ENCODE measurements around the gene MRPL37.
"Not testable (repeated sequence)": the region's sequence is repeated elsewhere in the genome, so short reads cannot be mapped to it uniquely, and the experiment has no call there.

The MRPL37 gene

GRCh38 chr1:54199765-54200518 is at the start of gene MRPL37, which contains the start of gene CYB5RL:
Gene MRPL37, plus strand, starts transcription at chr1:54200167. Its CDS starts 77 bp downstream, at chr1:54200244.
Gene CYB5RL, minus strand, starts transcription at chr1:54200030. Its CDS starts 4,414 bp downstream, at chr1:54195616.
- FAIRE-seq = peak; percentile 95

DNA sequence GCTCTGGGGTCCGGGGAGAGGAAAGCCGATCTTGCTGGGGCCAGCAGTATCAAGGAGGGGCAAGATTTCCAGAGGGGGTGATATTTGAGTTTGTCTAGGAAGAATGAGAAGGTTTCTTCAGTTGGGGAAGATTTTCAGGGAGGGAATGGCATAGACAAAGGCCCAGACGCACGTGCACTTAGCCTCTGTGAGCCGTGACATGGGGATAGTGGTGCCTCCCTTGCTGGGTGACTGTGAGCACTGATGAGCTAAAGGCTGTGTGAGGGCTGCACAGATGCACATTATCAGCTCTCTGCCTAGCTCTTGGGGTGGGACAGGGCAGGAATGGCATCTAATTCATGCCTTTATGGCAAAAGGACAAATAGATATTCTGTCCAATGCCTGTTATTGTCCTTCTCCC is 49.0 kb upstream of the MRPL37 start:
- no peak for FAIRE-seq

DNA sequence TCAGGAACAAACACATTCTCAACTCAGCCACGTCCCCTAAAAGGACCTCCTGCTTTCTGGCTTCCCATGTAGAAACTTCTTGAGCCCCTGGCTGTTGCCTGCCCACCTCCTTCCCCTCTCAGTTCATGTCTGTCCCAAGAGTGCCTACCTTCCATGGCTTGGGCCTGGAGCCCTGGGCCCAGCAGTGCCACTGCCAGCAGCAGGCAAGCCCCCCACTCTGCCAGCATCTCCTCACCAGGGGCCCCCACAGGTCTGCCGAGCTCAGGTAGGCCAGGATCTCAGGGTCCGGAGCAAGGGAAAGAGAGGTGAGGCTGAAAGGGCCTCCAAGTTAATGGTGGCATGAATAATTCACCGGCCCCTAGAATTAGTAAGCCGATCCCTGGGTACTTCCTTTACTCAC is 47.3 kb upstream of the MRPL37 start, which contains the start of gene CDCP2:
CDCP2 (minus strand) TSS at position 305 of the 400 bp plus-strand sequence; CDS start at position 227, 78 bp downstream.
- FAIRE-seq = no peak

GRCh38 chr1:54153535-54154439 is 46.2 kb upstream of the MRPL37 start:
- no peak for FAIRE-seq

GRCh38 chr1:54156201-54156600 is 43.8 kb upstream of the MRPL37 start:
- FAIRE-seq = no peak

DNA sequence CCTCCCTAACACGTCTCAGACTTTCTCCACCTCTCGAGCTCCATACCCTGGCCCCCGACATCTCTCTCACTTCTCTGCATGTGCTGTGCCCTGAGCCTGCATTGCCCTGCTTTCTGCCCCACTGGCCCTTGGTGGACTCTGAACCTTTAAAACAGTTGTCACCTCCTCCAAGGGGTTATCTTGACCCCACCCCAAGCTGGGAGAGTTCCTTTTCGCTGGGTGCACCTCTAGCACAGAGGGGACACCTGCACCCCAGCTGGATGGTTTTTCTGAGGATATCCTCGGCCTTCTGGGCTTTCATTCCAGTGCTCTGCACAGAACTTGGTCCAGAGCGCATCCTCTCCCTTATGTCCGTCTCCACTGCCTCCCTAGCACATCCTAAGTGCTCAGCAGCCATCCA is 43.0 kb upstream of the MRPL37 start:
- no peak for FAIRE-seq

- no peak for FAIRE-seq
Observed at GRCh38 chr1:54157401-54157800, 42.6 kb upstream of the MRPL37 start.

DNA sequence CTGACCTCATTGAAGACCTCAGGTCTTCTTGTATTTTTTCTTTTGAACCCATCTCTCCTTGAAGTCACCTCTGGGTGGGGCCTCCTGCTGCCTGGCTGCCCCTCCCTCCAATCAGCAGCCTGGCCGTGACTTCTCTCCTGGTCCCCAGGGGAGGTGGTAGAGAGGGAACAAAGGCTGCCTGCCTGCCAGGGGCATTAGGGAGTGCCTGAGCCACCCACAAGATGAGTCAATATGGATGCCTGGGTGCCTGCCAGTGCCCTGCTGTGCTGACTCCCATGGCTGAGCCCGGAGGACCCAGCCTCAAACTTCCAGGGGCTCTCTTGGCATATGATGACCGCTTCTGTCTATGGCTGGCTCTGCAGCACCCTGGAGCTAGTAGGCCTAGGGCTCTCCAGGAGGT is 41.9 kb upstream of the MRPL37 start:
- no peak for FAIRE-seq

DNA sequence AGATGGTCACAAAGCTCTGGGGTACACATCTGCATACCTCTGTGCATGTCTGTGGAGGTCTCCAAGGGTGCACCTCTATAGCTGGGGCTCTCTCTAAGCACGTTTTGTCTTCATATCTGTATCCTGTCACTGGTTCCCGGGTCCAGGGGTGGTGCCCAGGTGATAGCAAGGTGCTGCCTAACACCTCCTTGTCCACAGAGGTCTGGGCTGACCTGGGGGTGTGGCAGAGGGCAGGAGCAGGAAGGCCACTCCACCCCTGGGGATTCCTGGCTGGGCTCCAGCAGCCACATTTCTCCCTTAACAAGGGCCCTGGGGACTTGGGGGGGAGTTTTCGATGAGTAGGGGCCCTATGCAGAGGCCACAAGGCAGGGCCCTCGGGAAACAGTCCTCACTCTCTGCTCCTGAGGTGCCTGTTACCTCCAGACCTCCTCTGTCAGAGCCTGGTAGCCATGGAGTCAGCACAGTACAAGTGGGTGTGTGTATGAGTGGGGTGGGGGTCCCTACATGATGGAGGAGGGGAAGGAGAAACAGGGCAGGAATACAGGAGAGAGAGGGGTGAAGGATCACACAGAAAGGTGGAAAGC is 40.1 kb upstream of the MRPL37 start:
- no peak for FAIRE-seq

DNA sequence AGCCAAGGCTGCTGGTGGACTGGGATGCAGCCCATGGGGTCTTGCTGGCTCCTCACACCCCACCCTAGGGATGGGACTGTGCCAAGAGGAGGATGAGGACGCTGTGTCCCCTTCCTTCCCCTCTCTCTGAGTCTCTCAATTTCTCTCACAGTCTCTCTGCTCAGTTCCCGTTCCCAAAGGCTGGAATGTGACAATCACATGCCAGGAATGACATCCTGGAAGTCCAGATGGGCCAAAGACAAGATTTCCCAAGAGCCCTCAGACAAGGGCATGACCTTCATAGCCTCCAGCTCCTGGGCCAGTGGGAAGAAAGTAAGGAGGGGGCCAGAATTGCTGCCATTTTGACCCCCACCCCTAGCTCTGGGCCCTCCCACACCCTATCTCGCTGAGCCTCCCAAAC is 39.6 kb upstream of the MRPL37 start:
- no peak for FAIRE-seq

GRCh38 chr1:54161495-54162168 is 38.3 kb upstream of the MRPL37 start:
- no peak for FAIRE-seq

DNA sequence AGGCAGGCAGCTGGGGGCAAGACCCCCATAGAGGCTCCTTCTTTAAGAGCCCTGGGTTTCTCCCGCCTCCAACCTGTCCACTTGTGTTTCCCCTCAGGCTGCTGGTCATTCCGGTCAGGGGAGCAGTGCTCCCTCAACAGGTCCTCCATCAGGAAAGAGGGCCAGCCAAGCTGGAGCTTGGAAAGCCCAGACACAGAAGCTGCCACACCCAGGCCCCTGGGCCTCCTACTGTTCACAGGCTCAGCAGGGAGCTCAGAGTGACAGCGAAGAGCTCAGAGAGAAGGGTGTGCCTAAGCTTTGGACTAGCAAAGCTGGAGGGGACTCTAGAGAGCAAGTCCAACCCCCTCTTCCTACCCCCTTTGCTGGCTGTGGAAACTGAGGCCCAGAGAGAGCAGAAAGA is 36.9 kb upstream of the MRPL37 start:
- no peak for FAIRE-seq

- FAIRE-seq = no peak
Observed at GRCh38 chr1:54163573-54163972, 36.4 kb upstream of the MRPL37 start.

DNA sequence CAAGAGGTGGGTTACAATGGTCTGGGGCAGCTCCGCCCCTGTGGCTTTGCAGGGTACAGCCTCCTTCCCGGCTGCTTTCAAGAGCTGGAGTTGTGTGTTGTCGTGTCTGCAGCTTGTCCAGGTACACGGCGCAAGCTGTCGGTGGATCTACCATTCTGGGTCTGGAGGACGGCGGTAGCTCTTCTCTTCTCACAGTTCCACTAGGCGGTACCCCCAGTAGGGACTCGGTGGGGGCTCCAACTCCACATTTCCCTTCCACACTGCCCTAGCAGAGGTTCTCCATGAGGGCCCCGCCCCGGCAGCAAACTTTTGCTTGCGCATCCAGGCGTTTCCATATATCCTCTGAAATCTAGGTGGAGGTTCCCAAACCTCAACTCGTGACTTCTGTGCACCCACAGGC is 34.8 kb upstream of the MRPL37 start:
- FAIRE-seq = no peak

GRCh38 chr1:54166357-54166756 is 33.6 kb upstream of the MRPL37 start:
- not testable (repeated sequence) for FAIRE-seq

GRCh38 chr1:54167422-54168139 is 32.4 kb upstream of the MRPL37 start:
- FAIRE-seq = no peak

DNA sequence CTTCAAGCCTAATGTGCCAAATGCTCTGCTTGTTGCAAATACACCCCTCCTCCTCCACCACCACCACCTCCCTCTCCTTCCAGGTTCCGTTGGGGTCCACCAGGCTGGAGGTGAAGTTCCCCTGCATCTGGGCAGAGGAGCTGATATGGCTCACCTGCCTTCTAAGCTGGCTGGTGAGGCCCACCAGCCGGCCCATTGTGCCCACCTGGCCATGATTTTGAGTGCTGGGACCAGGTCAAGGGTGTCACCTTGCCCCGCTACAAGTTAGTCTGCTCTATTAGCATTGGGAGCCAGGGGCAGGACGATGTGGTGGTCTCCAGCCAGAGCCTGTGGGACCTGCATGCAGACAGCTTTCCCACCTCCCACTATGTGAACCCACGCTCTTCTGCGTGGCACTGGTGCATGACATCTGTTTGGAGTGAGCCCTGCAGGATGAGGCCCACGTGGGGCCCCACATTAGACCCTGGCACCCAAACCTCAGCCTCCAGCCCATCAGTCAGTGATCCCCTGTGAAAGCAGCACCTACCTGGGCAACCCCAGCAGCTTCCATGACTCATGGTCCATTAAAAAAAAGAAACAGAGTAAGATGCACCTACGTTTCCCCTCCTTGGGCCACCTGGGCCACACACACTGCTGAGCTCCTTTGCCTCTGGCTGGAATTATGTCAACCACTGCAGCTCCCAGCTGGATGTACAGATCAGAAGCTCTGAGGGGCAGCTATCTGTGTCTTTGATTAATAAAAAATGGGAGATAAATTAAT is 31.6 kb upstream of the MRPL37 start:
- no peak for FAIRE-seq

GRCh38 chr1:54169068-54169467 is 30.9 kb upstream of the MRPL37 start:
- no peak for FAIRE-seq

DNA sequence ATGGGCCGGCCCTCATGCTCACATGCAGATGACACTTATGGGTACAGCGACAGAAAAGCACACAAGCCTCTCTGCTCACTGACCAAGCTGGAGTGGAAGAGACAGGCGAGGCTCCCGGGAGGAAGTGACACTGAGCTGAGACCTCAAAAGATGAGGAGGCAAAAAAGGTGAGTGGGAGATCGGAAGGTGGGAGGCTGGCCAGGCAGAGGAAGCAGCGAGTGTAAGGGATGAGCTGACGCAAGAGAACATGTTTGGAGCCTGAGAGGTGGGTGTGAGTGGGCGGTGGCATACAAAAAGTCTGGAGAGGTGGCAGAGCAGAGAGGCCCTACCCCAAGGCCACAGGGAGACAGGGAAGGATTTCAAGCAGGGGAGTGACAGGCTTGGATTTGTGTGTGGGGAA is 29.0 kb upstream of the MRPL37 start:
- no peak for FAIRE-seq

- no peak for FAIRE-seq
Observed at GRCh38 chr1:54171606-54172005, 28.4 kb upstream of the MRPL37 start.
